ENCODE data around the gene SMPD4.
"Not testable (repeated sequence)": the region's sequence is repeated elsewhere in the genome, so short reads cannot be mapped to it uniquely, and the experiment has no call there.

GRCh38 chr2:130129120-130129829 lies 52.1 kb downstream of the SMPD4 start, which contains the start of gene POTEF:
- TF ChIP-seq CTCF (IDR thresholded peaks at IDR 0.05; ENCODE audit: poor library complexity); EZH2 (IDR thresholded peaks at IDR 0.05; ENCODE audit: borderline replicate concordance): not testable (repeated sequence)

All from hepatocyte (in vitro differentiated cells).